NCI-H2029 (cell line): Measurements from ENCODE around the gene GAK.

Experiments used
- DNase-seq: peaks from one replicate; lab custom pipeline; 2025; lab: John Stamatoyannopoulos, UW

The GAK gene

DNA sequence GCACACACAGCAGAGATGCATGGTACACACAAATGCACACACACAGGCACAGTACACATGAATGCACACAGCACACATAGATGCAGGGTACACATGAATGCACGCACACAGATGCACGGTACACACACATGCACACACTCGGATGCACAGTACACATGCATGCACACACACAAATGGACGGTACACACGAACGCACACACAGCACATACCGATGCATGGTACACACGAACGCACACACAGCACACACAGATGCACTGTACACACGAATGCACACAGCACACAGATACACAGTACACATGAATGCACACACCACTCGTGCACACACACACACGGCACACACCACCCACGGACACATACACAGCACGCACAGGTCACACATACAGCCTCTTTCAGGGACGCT is 62.3 kb downstream of the GAK start:
- DNase-seq, result no peak

DNA sequence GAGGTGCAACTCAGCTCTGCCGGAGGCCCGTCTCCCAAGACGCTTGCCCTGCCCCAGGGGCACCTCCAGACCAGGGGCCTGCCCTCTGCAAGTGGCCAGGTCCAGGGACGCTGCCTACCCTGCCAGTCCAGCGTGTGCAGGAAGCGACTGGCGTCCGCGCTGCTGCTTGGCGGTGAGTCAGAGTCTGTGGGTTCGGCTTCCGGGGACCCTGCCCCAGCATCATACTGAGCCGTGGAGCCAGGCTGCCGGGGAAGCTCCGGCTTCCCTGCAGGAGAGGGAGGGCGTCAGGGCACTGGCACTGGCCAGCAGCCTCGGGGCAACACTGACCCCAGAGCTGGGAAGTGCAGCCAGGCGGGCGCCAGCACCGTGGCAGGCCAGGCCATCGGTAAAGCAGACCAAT is 63.7 kb downstream of the GAK start:
- DNase-seq, result no peak

DNA sequence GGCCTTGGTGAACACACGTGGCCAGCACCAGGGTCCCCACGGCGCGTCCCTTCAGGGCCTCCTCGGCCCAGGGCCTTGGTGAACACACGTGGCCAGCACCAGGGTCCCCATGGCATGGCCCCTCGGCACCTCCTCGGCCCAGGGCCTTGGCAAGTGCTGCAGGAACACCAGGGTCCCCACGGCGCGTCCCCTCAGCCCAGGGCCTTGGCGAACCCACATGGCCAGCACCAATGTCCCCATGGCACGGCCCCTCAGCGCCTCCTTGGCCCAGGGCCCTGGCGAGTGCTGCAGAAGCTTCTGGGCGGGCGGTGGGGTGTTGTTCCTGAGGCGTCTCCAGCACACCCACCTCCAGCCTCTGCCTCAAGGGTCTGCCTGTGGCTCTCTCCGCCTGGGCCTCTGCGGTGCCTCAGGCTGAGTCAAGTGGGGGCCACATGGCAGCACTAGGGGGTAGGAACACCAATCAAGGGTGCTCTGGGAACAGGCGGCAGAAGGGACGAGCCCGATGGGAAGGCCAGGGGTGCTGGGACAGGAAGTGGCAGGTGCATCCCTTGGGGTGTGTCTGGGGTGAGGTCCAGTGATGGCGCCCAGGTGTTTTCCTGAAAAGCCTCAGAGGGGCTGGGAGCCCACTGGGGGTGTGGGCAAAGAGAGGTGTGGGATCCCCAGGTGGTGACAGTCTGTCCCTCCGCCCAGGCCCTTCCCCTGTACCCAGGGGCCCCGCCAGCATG is 64.4 kb downstream of the GAK start:
- no peak for DNase-seq

DNA sequence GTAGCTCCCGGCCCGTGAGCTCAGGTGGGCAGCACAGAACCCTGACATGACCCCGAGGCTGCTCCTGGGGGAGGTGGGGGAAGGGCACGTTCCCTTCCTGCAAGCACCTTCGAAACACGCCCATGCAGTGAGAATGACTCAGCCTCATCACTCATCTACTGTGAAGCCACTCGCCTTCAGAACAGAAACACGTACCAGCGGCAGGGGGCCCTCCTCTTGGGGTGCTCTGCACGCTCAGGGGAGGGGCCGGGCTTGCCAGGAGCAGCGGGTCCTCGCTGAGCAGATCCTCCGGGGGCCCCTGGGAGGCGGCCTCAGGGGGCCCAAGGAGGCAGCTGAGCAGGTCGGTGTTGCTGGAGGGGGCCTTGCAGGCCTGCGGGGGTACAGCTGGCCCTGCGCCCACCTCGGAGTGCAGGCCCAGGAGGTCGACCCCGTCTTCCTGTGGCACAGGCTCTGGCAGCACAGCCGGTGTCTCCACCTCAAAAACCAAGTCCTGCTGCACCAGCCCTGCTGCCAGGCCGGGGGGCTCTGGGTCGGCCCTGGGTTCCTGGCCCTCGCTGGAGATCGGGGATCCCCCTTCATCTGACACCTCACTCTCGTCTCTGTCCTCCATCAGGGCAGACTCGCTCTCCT is 65.2 kb downstream of the GAK start:
- no peak for DNase-seq

DNA sequence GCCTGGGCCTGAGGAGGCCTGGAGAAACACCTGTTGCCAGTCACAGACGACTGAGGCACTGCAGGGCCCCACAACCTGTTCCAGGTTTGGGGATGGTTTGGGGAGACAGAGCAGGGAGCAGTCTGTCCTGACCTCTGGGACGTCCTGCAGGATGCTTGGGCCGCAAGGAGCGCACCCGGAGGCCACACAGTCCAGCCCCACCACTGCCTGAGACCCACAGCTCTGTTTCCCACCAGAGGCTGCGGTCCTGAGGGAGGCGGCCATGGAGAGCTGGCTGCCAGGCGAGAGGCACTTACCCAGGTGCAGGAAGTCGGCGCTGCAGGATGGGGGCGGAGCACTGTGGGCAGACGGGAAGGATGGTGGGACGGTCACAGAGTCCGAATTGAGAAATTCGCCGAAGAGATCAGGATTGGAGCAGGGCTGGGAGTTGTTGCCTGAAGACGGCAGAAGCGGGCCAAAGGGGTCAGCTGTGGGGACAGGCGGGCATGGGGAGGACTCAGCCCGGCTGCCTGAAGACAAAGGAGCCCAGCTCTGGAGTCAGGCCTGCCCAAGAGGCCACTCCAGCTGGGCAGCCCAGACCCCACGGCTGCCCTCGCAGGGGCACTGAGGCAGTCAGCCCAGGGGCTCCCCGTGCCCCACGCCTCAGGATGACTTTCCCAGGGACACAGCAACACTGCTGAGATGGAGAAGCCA is 65.9 kb downstream of the GAK start:
- DNase-seq, result no peak

DNA sequence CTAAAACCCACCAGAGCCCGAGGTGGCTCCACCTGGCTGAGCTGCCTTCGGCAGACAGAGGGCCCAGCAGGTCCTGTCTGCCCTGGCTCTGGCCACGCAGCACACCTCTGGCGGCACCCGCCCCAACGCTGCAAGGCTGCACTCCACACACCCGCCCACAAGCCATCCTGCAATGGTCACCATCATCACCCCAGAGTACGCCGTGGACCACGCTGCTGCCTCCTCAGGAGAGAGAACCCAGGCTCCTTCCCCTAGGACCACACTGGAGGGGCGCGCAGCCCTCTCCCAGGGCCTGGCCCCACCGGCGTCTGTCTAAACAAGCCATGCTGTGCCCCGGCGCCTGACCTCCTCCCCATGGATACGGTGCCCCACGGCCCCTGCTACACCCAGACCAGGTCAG is 66.5 kb downstream of the GAK start:
- no peak for DNase-seq

DNA sequence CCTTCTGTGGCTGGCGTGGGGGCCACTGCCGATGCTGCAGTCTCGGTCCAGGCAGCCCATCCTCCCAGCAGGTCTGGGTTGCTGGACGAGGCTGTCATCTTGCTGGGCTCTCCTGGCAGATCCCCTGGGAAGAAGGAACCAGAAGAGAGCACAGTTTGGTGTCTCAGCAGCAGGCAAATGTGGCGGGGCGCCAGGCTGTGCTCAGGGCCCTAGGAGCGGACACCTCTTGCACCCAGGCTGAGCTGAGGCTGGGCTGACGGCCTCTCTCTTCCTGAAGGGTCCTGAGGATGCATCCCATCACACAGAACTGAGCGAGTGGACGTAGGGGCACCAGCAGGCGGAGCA is 67.0 kb downstream of the GAK start:
- no peak for DNase-seq

DNA sequence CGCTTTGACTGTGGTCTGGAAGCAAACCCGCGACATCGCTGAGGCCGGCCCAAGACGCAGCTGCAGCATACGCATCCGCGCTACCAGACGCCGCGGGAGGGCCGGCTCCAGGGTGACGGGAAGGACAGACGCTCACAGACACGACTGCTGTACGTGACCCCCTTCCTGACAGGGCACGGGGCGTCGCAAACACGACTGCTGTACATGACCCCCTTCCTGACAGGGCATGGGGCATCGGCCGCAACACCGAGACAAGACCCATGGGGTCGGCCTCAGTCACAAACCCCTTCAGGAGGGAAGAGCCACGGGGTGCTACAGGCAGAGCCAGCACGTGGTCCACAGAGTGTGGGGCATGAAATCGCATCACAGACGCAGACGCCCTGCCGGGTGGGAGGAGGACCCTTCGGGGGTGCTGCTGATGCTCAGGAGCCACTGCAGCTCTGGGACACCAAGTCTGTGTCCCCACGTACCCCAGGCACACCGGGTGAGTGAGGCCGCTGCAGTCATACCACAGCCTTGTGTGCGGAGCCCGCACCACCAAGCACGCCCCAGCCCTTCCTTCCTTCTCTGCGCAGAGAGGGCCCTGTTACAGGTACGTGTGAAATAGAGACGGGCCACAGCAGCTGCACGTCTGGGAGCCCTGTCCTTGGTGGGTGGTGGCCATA is 67.5 kb downstream of the GAK start:
- no peak for DNase-seq

DNA sequence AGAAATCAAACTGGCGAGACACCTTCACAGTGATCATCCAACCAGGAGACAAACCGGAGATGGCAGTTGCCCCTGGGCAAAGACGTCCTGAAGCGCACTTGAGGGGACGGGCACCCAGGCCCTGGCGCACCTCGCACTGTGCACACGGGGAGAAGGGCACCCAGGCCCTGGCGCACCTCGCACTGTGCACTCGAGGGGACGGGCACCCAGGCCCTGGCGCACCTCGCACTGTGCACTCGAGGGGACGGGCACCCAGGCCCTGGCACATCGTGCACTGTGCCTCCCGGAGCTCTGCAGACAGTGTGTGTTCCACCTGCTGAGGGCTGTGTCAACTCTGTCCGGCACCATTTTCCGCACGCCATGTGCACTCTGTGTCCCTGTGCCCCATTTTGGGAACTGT is 71.6 kb downstream of the GAK start:
- no peak for DNase-seq

DNA sequence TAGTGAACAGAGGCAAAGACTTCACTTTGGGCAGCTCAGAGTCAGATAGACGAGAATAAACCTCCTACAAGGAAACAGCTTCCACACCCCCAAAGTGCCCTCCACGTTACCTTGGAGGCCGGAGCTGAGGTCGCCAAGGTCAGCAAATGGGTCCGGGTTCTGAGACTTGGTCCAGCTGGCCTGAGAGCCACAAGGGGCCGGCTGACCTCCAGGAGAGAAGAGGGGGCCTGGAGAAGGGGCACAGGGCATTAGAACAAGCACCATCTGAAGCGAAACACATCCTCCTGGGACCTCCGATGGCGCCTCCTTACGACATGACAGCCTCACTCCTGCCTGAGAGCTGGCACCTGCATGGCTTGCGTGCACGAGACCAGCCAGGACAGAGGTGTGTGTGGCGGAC is 72.6 kb downstream of the GAK start:
- no peak for DNase-seq

DNA sequence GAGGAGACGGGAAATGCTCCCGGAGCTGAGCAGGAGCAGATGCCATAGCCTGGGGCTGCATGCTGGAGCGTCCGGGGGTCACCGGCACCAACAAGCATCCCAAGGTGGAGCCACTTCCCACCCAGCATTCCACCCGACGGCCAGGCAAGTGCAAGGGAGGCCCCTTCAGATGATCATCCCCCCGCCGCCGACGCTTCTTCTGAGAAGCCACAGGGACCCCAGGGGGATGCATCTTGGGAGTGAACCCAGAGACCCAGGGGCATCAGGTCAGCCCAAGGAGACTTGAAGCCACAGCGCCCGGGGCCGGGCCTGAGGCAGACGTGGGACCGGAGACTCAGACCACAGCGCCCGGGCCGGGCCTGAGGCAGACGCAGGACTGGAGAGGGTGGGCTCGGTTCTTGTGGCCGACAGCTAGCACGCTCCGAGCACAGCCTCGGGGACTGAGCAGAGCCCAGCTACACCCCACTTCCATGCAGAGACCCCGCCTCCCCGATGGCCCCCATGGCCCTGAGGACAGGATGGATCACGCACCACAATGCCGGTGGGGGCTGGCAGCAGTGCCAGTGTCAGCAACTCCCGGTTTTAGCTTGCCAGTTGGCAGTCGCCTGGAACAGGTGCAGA is 73.2 kb downstream of the GAK start:
- DNase-seq, result no peak

DNA sequence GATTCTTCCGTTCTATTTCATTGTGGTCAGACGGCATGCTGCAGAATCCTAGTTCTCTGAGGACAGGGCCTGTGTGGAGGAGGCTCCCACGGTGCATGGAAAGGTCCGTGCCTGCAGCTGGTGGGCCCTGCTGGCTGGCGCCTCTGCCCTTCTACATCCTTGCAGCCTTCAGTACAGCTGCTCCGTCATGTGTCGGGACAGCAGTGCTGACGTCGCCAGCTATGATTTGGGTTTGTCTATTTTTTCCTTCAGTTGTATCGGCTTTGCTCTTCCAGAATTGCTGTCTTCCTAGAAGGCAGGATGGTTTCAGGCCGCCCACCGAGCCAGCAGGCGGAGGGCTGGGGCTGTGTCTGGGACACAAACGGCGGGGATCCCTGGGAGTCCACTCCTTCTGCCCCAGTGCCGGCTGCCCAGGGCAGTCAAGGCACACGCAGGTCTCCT is 74.1 kb downstream of the GAK start:
- no peak for DNase-seq

DNA sequence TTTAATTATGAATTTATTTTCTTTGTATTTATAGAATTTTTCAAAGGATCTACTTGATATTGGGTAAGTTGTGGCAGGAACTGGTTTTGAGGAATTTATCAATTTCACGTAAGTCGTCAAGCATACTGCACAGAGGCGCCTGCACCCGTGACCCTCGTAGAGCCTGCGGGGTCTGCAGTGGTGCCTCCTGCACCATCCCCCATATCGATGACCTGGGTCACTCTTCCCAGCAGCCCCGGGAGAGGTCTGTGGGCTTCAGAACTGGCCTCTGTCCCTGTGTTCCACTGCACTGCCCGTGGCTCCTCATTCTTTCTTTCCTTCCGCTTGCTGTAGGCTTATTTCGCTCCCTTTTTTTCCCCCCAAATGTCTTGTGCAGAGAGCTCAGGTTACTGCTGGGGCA is 74.7 kb downstream of the GAK start:
- DNase-seq, result no peak

DNA sequence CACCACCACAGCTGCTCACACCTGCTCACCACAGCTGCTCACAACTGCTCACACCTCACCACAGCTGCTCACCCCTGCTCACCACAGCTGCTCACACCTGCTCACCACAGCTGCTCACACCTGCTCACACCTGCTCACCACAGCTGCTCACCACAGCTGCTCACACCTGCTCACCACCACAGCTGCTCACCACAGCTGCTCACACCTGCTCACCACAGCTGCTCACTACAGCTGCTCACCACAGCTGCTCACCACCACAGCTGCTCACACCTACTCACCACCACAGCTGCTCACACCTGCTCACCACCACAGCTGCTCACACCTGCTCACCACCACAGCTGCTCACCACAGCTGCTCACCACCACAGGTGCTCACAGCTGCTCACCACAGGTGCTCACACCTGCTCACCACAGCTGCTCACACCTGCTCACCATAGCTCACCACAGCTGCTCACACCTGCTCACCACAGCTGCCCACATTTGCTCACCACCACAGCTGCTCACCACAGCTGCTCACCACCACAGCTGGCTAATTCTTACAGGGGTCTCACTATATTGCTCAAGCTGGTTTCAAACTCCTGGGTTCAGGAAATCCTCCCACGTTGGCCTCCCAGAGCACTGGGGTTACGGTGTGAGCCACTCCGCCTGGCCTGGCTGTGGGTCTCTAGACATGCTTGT is 75.8 kb downstream of the GAK start:
- no peak for DNase-seq

DNA sequence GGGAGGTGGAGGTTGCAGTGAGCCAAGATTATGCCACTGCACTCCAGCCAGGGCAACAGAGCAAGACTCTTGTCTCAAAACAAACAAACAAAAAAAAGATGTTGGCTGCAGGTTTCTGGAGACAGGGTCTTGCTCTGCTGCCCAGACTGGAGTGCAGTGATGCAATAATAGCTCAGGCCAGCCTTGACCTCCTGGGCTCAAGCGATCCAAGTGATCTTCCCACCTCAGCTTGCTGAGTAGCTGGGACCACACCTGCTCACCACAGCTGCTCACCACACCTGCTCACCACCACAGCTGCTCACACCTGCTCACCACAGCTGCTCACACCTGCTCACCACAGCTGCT is 76.3 kb downstream of the GAK start:
- no peak for DNase-seq

DNA sequence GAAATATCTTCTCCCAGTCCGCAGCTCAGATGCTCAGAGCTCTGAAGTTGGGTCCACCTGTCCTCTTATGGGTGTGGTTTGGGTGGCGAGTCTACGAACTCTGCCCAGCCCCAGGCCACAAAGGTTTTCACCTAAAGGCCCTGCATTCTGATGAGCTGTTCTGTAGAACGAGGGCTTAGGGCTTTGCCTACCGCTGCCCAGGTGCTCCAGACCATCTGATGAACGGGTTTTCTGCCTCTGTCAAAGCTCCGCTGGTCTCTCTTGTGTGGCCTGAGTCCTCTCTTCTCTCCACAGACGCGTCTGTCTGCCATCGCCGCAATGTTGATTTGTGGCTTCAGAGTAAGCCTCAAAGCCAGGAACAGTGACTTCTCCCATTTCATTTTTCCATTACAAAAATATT is 77.8 kb downstream of the GAK start:
- no peak for DNase-seq

DNA sequence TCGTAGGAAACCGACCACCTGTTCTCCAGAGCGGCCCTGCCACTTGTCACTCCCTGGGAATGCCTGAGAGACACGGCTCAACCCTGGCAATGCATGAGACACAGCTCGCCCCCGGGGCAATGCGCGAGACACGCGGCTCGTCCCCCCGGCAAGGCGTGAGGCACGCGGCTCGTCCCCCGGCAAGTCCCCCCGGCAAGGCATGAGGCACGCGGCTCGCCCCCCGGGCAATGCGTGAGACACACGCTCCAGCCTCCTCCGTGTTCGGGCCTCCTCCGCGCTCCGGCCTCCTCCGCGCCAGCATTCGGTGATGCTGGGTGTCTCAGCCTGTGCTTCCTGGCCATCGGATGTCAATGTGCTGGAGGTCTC is 78.7 kb downstream of the GAK start:
- no peak for DNase-seq

DNA sequence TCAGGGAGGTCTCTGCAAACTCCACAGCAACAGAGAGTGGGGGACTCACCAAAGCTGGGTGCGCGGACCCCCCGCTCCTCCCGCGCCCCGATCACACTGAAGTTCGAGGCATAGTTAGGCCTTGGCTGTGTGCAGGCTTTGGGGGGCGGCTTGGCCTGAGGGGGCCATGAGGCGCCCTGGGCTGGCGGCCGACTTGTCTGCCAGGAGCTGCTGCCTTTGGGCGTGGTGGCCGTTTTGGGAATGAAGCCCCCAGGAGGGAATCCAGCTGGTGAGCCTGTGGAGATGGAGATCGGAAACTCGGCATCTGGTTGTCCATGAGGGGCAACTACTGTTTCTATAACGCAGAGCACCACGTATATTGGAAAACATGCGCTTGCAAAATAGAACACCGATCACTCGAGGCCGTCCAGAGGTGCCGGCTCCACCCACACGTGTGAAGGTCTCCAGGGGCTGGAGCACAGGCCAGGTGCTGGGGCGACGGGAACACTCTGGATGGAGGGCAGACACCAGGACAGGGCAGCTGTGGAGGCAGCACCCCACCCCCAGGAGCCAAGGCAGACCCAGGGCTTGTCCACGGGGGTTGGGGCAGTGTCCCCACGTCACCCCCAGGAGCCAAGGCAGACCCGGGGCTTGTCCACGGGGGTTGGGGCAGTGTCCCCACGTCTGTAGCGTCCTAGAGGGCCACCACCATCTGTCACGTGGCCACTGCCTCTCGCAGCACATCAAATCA is 80.2 kb downstream of the GAK start:
- DNase-seq, result no peak

DNA sequence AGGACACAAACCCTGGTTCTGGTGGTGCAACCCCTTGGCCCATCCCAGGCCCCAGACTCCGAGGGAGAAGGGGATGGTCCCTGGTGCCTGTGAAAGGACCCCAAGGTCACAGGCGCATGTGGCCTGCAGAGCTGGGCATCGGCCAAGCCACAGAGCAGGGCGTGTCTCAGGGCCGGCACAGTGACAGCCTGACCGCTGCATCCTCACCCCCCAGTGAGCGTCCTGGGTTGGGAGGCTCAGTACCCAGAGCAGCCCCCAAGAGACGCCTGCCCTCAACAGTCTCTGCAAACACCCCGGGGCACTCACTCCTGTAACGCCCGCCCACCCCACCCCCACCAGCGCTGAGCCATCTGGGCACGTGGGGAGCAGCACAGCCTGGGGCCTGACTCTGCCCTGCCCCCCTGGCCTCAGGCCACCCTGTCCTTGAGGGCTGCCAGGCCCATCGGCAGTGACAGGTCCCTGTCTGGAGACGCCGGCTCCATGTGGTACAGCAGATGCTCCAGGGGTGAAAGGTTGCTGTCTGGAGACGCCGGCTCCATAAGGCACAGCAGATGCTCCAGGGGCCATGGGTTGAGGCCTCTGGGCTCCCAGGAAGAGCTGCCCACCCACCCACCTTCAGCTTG is 81.7 kb downstream of the GAK start:
- no peak for DNase-seq

DNA sequence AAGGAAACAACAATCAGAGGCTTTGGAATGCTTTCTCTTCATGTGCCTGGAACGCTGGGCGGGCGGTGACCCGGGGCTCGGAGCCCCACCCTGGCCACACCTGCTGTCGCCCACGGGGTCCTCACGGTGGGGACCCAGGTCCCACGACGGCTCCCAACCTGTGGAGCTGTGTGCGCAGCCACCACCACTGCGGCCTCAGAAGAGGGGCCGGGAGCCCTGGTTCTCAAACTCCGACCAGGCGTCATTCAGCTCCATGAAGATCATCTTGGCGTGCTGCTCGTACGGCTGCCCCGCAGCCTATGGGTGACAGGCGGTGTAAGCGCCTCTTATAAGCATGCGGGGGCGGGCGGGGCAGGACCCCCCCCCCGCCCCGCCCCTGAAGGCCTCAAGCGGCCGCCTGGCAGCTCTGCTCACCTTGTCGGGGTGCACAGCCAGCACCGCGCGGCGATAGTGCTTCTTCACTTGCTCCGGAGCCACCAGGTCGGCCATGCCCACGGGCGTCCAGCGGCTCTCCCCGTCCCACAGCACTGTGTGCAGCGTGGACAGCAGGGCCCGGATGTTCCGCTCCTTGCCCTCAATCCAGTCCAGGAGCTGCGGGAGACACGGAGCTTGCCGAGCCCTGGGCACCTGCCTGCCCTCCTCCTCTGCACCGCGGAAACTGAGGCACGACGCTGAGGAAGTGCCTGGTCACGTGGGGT is 82.5 kb downstream of the GAK start:
- no peak for DNase-seq
